Measurements from ENCODE around the gene CAVIN1.
"Not testable (repeated sequence)": the region's sequence is repeated elsewhere in the genome, so short reads cannot be mapped to it uniquely, and the experiment has no call there.

CAVIN1 gene

DNA sequence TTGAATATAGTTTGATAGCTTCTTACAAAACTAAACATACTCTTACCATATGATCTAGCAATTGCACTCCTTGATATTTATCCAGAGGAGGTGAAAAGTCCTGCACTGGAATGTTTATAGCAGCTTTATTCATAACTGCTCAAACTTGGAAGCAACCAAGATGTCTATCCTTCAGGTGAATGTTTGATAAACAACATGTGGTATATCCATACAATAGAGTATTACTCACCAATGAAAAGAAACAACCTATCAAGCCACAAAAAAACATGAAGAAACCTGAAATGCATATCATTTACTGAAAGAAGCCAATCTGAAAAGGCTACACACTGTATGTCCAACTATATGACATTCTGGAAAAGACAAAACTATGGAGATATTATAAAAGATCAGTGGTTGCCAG, 50.9 kb downstream of the CAVIN1 start:
- DNase-seq = no peak

DNA sequence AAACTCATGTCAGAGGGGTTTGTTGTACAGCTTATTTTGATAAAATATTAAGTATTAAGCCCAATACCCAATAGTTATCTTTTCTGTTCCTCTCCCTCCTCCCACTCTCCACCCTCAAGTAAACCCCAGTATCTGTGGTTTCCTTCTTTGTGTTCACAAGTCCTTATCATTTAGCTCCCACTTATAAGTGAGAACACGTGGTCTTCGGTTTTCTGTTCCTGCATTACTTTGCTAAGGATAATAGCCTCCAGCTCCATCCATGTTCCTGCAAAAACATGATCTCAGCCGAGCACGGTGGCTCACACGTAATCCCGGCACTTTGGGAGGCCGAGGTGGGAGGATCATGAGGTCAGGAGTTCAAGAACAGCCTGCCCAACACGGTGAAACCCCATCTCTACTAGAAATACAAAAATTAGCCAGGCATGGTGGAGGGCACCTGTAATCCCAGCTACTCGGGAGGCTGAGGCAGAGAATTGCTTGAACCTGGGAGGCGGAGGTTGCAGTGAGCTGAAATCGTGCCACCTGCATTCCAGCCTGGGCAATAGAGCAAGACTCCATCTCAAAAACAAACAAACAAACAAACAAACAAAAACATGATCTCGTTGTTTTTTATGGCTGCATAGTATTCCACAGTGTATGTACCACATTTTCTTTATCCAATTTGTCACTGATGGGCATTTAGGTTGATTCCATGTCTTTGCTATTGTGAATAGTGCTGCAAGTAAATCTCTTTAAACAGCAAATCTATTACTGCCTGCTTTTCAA, 54.1 kb downstream of the CAVIN1 start:
- DNase-seq = not testable (repeated sequence)

DNA sequence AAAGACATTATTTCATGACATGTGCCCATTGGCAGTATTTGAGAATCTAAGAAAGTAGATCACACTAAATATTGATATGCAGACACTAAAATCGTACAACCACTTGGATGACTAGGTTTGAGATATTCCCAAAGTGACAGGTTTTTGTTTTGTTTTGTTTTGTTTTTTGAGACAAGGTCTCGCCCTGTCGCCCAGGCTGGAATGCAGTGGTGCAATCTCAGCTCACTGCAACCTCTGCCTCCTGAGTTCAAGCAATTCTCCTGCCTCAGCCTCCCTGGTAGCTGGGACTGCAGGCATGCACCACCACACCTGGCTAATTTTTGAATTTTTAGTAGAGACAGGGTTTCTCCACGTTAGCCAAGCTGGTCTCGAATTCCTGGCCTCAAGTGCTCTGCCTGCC, 54.7 kb downstream of the CAVIN1 start:
- not testable (repeated sequence) for DNase-seq

DNA sequence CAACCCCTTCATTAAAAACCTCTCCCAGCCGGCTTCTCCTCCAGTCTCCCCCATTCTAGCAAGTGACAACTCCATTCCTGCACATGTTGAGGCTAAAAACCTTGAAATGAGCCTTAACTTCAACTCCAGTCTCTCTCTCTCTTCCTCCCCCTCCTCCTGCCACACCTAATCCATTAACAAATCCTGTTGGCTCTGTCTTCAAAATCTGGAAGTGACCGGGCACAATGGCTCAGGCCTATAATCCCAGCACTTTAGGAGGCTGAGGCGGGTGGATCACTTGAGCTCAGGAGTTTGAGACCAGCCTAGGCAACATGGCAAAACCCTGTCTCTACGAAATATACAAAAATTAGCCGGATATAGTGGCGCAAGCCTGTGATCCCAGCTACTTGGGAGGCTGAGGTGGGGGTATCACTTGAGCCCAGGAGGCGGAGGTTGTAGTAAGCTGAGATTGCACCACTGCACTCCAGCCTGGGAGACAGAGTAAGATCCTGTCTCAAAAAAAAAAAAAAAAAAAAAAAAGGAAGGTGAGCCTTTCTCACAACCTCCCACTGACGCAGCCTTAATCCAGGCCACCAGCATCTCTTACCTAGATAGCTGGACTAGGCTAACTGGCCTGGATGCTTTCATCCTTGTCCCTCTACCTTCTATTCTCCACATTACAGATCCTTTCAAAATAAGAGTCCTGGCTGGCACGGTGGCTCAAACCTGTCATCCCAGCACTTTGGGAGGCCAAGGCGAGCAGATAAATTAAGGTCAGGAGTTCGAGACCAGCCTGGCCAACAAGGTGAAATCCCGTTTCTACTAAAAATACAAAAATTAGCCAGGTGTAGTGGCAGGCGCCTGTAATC, 56.7 kb downstream of the CAVIN1 start:
- DNase-seq = not testable (repeated sequence)

DNA sequence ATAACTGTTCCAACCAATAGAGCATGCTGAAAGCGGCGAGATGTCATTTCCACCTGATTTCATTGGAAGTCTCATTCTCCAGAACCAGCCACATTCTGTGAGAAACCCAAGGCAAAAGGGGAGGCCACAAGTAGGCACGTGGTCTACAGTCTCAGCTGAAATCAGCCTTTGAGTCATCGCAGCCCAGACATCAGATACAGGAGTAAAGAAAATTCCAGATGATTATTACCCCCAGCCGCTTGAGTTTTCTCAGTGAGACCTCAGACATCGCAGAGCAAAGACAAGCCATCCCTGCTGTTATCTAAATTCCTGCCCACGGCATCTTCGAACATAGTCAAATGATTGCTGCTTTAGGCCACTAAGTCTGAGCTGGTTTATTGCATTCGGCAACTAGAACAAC, 57.9 kb downstream of the CAVIN1 start:
- no peak for DNase-seq

DNA sequence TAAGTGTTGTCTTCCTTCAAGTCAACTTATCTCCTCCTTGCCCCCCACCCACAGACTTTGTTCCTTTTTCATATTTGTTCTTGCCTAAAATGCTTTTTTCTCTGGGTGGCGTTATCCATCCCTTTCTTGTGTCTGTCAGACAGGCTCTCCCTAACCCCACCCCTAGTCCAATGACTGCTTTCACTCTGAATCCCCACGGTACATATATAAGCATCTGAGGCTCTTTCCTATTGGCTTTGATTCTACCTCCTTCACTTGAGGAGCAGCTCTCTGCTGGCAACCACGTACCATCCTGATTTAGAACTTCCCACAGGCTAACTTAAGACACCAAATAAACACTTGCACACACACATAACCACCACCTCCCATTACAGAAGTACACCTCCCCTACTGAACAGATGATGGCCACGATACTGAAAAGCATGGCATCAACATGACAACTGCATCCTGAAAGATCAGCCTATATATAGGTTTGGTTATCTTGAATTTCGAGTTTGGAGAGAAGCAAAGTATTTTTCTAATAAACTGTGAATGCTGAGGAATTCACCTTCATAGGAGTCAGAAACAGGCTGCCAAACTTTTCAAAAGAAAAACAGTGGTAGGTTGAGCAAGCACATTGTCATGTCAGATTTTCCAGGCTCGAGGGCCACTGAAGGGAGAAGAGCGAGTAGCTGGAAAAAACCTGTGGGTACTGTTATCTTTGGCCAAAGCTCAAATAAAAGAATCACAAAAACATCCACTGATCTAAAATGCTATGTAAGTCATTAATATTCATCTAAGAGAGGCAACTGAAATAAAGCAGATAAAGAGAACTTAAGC, 59.1 kb downstream of the CAVIN1 start:
- DNase-seq = no peak

DNA sequence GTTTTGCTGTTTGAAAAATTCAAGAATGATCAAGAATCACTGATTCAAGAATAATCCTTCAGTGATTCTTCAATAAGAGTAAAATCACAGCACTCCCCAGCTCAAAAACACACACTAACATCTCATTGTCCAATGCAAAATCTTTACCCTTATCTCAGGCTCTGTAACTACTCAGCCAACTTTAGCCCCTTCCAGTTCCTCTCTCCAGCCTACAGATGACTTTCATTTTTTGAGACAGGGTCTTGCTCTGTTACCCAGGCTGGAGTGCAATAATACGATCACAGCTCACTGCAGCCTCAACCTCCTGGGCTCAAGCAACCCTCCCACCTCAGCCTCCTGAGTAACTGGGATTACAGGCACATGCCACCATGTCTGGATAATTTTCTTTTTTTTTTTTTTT, 59.8 kb downstream of the CAVIN1 start:
- DNase-seq = no peak

DNA sequence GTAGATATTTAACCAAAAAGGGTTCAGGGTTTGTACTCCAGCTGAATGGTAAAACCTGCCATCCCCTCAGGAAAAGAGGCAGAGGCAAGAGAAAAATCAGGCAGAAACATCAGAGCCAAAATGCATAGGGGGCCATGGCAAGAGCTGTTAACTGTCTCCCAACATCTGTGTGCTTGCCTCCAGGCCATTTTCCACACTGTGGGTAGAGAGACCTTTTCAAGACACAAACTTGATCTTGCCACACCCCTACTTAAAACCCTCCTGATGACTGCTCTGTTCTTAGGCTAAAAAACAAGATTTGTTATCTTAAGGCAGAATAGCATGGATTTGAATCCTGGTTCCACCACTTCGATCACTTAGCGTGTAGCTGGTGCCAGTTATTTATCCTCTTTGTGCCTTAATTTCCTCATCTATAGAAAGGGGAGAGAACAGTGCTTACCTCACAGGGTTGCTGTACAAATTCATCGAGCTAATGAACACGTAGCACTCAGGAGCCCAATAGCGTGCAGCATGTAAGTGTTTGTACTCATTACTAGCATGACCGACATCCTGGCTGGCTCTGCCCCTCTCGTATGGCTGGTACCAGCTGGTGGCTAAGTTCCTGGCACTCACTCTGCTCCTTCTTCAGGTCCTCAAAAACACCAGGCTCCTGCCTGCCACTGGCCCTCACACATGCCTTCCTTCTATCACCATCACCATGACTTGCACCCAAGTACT, 60.7 kb downstream of the CAVIN1 start:
- DNase-seq = no peak

DNA sequence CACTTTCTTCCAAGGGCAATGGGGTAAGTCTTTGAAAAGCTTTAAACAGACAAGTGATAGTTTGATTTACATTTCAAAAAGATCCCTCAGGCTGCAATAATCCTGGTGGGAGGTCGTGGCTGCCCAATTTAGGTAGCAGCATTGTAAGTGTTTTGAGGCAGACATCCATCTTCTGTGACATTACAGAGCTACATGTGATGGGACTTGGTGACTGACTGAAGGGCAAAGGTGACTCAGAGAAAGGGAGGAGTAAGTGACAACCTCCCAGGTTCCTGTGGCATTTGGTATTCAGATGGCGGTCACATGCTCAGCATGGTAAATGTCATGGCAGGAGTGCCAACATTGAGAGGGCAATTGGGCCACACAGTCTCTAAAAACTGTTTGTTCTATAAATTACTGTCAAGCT, 61.3 kb downstream of the CAVIN1 start:
- no peak for DNase-seq

DNA sequence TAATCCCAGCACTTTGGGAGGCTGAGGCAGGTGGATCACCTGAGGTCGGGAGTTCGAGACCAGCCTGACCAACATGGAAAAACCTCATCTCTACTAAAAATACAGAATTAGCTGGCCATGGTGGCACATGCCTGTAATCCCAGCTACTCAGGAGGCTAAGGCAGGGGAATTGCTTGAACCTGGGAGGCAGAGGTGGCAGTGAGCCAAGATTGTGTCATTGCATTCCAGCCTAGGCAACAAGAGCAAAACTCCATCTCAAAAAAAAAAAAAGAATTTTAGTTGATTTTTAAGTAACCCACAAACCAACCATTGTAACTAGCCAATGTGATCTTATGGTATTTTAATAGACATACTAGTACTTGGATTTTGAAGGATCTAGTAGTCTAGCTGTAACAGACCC, 62.7 kb downstream of the CAVIN1 start:
- not testable (repeated sequence) for DNase-seq

DNA sequence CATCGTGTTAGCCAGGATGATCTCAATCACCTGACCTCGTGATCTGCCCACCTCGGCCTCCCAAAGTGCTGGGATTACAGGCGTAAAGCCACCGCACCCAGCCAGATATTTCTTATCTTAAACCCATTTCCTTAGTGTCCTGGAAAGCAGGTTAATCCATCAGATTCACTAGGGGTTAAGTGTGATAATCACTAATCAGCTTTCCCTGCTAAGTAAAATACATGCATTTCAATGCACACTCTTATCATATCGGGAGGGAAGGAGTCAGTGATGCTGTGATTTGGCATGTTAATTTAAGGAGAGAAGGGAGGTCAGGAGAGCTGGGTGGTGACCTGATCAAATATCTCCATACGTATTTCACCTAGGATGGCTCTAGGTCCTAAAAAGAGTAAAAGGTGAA, 63.9 kb downstream of the CAVIN1 start:
- DNase-seq = no peak

DNA sequence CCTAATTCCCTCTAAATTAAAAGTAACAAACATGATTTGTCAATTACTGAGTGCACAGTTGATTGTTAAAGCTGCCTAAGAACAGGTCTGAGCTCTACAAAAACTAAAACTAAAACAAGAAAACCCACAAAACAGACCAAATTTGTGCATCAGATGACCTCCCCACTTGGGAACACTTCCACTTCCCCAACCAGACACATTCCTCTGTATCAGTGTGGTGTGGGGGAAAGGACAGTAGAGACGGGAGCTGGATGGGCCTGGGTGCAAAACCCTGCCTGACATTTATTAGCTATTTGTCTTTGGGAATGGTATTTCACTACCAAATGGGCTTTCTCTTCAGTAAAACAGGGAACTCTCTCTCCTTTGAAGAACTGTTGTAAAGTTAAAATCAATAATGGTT, 64.6 kb downstream of the CAVIN1 start:
- DNase-seq = no peak

DNA sequence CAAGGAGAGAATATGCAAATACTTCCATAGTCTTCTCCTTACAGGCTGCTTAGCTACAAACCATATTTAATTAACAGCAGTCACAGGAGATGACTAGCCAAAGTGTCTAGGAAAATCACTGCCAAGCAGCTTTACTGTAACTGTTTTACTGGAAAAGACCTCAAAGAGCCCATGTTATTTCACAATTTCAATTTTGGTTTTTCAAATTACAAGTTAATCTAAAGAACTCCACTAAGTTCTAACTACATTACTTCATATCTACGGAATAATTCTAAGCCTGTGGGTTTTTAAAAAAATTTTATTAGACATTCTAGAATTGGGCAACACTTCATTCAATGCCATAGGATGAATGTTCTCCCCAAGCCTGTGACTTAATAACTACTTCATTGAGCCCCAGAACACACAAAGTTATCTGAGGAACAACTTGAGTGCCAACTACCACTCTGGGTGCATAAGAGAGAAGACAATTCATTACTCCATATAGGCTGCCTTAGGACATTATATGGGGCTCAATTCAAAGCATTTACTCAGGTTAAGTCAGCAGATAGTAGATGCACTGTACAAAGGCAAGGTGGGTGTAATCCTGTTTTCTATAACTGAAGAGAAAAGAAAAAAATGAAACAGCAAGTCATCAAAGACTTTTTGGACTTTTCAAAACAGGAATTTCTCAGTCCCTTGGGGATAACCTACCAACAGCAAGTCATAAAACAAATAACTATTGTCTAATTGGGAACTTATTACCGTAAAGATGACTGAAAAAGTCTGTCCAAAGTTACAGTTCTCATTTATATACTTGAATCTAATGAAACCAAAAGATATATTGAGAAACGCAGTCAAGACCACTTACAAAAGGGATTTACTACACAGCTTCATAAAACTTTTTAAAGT, 67.9 kb downstream of the CAVIN1 start:
- no peak for DNase-seq

Measured in stimulated activated naive CD4-positive, alpha-beta T cell (primary cell).